ENCODE measurements around the gene TYW3. TPM values are rescaled to one million over a fixed set of nuclear protein-coding genes. Genes with fewer than 3 reads are reported as not detected.
A peak's percentile ranks its signal among the peaks of the same experiment; 100 is the strongest.

TYW3 gene
- total and polyA plus RNA-seq, 4 donors, result 8.3 to 20.9 (median 15.0) TPM

GRCh38 chr1:74772945-74773344 is 40.0 kb downstream of the TYW3 start:
- Histone ChIP-seq H3K9ac (ENCODE audit: insufficient read depth in 1 of 2, low read length in 2 of 2) (no peak overlapping the region), H3K9me3 (ENCODE audit: control insufficient read depth in 4 of 4, insufficient read depth in 3 of 4, low read length in 3 of 4) (no peaks in the 10 kb centered on the region), H3K36me3 (ENCODE audit: control insufficient read depth in 4 of 4, insufficient read depth in 4 of 4, low read length in 4 of 4) (no peaks in the 10 kb centered on the region), H3K27ac (ENCODE audit: low read depth in 1 of 2, low read length in 1 of 2) (no peak overlapping the region), H3K27me3 (ENCODE audit: control insufficient read depth in 3 of 3, insufficient read depth in 3 of 3, low read length in 2 of 3) (peaks cover 0 to 6% (median 0%) of the 10 kb centered on the region in 3 donors), H3K4me1 (ENCODE audit: control insufficient read depth in 5 of 5, insufficient read depth in 5 of 5, low read length in 5 of 5) (no peaks in the 10 kb centered on the region), H3K4me3 (no peak overlapping the region)
- ATAC-seq (ENCODE audit: insufficient read depth, low FRiP score) (no peak), DNase-seq (peak in 1 of 3 donors; percentile 4)
- WGBS, 2 donors, result 20 to 32% methylated on average over 1 of the region's 1 CpG
- TF ChIP-seq CTCF (IDR thresholded peaks at IDR 0.05; ENCODE audit: control extremely low read depth, extremely low read depth), result no peak

- H3K4me3 ChIP-seq, result no peak overlapping the region
- no peak overlapping the region for H3K9ac ChIP-seq (ENCODE audit: insufficient read depth in 1 of 2, low read length in 2 of 2)
- H3K27me3 ChIP-seq (ENCODE audit: control insufficient read depth in 3 of 3, insufficient read depth in 3 of 3, low read length in 2 of 3), result peaks cover 0 to 10% (median 0%) of the 10 kb centered on the region in 3 donors
- 80 to 91% methylated on average over 2 of the region's 2 CpGs for WGBS, 2 donors
- H3K4me1 ChIP-seq (ENCODE audit: control insufficient read depth in 5 of 5, insufficient read depth in 5 of 5, low read length in 5 of 5), result no peaks in the 10 kb centered on the region
- H3K36me3 ChIP-seq (ENCODE audit: control insufficient read depth in 4 of 4, insufficient read depth in 4 of 4, low read length in 4 of 4), result no peaks in the 10 kb centered on the region
- H3K9me3 ChIP-seq (ENCODE audit: control insufficient read depth in 4 of 4, insufficient read depth in 3 of 4, low read length in 3 of 4), result no peaks in the 10 kb centered on the region
- no peak overlapping the region for H3K27ac ChIP-seq (ENCODE audit: low read depth in 1 of 2, low read length in 1 of 2)
- no peak for TF ChIP-seq CTCF (IDR thresholded peaks at IDR 0.05; ENCODE audit: control extremely low read depth, extremely low read depth)
- DNase-seq (no peak), ATAC-seq (ENCODE audit: insufficient read depth, low FRiP score) (no peak)
Measured at GRCh38 chr1:74773582-74773981, 40.6 kb downstream of the TYW3 start.

- Histone ChIP-seq H3K36me3 (ENCODE audit: control insufficient read depth in 4 of 4, insufficient read depth in 4 of 4, low read length in 4 of 4) (no peaks in the 10 kb centered on the region), H3K27me3 (ENCODE audit: control insufficient read depth in 3 of 3, insufficient read depth in 3 of 3, low read length in 2 of 3) (peaks cover 0 to 10% (median 0%) of the 10 kb centered on the region in 3 donors), H3K9me3 (ENCODE audit: control insufficient read depth in 4 of 4, insufficient read depth in 3 of 4, low read length in 3 of 4) (no peaks in the 10 kb centered on the region), H3K27ac (ENCODE audit: low read depth in 1 of 2, low read length in 1 of 2) (no peak overlapping the region), H3K9ac (ENCODE audit: insufficient read depth in 1 of 2, low read length in 2 of 2) (no peak overlapping the region), H3K4me1 (ENCODE audit: control insufficient read depth in 5 of 5, insufficient read depth in 5 of 5, low read length in 5 of 5) (no peaks in the 10 kb centered on the region), H3K4me3 (no peak overlapping the region)
- DNase-seq (peak in 1 of 3 donors; percentile 3), ATAC-seq (ENCODE audit: insufficient read depth, low FRiP score) (no peak)
- no peak for TF ChIP-seq CTCF (IDR thresholded peaks at IDR 0.05; ENCODE audit: control extremely low read depth, extremely low read depth)
- 85 to 91% methylated on average over 2 of the region's 2 CpGs for WGBS, 2 donors
Measured at GRCh38 chr1:74775735-74776134, 42.8 kb downstream of the TYW3 start.

- DNase-seq, result no peak
- no peak for TF ChIP-seq CTCF (IDR thresholded peaks at IDR 0.05; ENCODE audit: control extremely low read depth, extremely low read depth)
- no peak overlapping the region for H3K27ac ChIP-seq (ENCODE audit: low read depth in 1 of 2, low read length in 1 of 2)
- H3K9ac ChIP-seq (ENCODE audit: insufficient read depth in 1 of 2, low read length in 2 of 2), result no peak overlapping the region
- no peak for ATAC-seq (ENCODE audit: insufficient read depth, low FRiP score)
- H3K36me3 ChIP-seq (ENCODE audit: control insufficient read depth in 4 of 4, insufficient read depth in 4 of 4, low read length in 4 of 4), result no peaks in the 10 kb centered on the region
- peaks cover 0 to 4% (median 0%) of the 10 kb centered on the region in 3 donors for H3K27me3 ChIP-seq (ENCODE audit: control insufficient read depth in 3 of 3, insufficient read depth in 3 of 3, low read length in 2 of 3)
- H3K9me3 ChIP-seq (ENCODE audit: control insufficient read depth in 4 of 4, insufficient read depth in 3 of 4, low read length in 3 of 4), result no peaks in the 10 kb centered on the region
- WGBS, 2 donors, result 89 to 92% methylated on average over 1 of the region's 1 CpG
- H3K4me1 ChIP-seq (ENCODE audit: control insufficient read depth in 5 of 5, insufficient read depth in 5 of 5, low read length in 5 of 5), result no peaks in the 10 kb centered on the region
- H3K4me3 ChIP-seq, result no peak overlapping the region
Measured at GRCh38 chr1:74777525-74777924, 44.6 kb downstream of the TYW3 start.
